Natural killer cell treated with Interleukin-12 subunit alpha and Interleukin-12 subunit beta and Interleukin-15 and Interleukin-18, amount 100 ng/mL, for 72 hours (primary cell): Measurements from ENCODE around the gene CHRNA7. TPM values are rescaled to one million over a fixed set of nuclear protein-coding genes. Genes with fewer than 3 reads are reported as not detected.

Source experiments
- ATAC-seq, 2 donors: fragments of 150-1000 bp; cut with Tn5 transposase in 1 of 2; sonication (Bioruptor Pico), chemical (Tn5 transposase) in 1 of 2; 2 replicates each; pipeline ENCODE4 v1.10.0; 2021
- DNase-seq: peaks from one replicate; pipeline ENCODE4 v3.0.0; 2022; ENCODE audit warnings: low spot score
- H3K27ac Mint-ChIP-seq, 2 donors: 1 replicate in 1 of 2; 2 replicates in 1 of 2; pipeline ENCODE4 v1.8.0; 2022; ENCODE audit warnings: mixed read lengths in 2 of 2, mild to moderate bottlenecking in 1 of 2, moderate library complexity in 1 of 2
- H3K27me3 Mint-ChIP-seq, 2 donors: 1 replicate in 1 of 2; 2 replicates in 1 of 2; pipeline ENCODE4 v1.8.0; 2022; ENCODE audit warnings: mixed read lengths in 2 of 2
- H3K36me3 Mint-ChIP-seq: one replicate; pipeline ENCODE4 v1.8.0; 2022; ENCODE audit warnings: mixed read lengths
- H3K4me1 Mint-ChIP-seq, 2 donors: 1 replicate in 1 of 2; 2 replicates in 1 of 2; pipeline ENCODE4 v1.8.0; 2022; ENCODE audit warnings: low read depth in 2 of 2, mixed read lengths in 2 of 2, mild to moderate bottlenecking in 1 of 2
- H3K4me3 Mint-ChIP-seq: one replicate; pipeline ENCODE4 v1.8.0; 2022; ENCODE audit warnings: mixed read lengths
- H3K9me3 Mint-ChIP-seq: 2 replicates; pipeline ENCODE4 v1.8.0; 2022; ENCODE audit warnings: mixed read lengths
- total RNA-seq, 2 donors: library from RNA; stranded (reverse); gene quantifications; one replicate each; pipeline ENCODE4 v1.2.3, GENCODE V29; 2022

Gene CHRNA7
- total RNA-seq, 2 donors from 2014 or later = 1.2 TPM

DNA sequence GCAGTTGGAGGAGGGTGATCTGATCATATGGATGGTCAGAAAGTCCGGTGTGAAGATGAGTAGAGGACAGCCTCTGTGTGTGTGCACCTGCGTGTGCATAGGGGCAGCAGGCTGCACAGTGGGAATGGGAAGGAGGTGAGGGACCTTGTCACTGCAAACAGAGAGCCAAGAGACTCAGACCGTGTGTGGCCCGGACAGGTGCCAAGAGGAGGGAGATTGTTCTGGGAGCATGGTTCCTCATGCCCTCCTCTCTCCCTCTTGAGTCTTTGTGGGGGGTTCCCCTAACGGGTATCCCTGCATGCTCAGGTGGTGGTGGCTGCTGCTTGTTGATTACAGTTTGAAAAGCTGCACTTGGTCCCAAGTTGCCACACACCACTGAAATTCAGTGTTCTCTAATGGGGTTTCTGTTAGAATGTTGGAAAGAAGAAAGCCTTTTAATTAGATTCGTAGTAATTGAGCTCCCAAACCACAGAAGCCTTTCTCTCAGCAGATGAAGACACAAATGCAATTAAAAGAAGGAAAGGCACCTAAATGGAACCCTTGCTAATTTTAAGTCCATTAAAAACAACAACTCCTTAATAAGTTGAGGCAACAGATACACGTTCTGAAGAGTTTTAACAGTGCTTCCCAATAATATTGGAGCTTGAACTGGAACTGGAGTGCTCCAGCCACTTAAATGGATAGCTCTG, 68.9 kb downstream of the CHRNA7 start:
- no peak overlapping the region for H3K4me3 Mint-ChIP-seq
- DNase-seq (no peak), ATAC-seq (peak in 1 of 2 donors; percentile 52)
- no peaks in the 10 kb centered on the region for H3K9me3 Mint-ChIP-seq
- H3K27me3 Mint-ChIP-seq = peaks cover 21 to 27% of the 10 kb centered on the region in 2 donors
- no peaks in the 10 kb centered on the region for H3K4me1 Mint-ChIP-seq
- no peak overlapping the region for H3K27ac Mint-ChIP-seq
- H3K36me3 Mint-ChIP-seq = no peaks in the 10 kb centered on the region

DNA sequence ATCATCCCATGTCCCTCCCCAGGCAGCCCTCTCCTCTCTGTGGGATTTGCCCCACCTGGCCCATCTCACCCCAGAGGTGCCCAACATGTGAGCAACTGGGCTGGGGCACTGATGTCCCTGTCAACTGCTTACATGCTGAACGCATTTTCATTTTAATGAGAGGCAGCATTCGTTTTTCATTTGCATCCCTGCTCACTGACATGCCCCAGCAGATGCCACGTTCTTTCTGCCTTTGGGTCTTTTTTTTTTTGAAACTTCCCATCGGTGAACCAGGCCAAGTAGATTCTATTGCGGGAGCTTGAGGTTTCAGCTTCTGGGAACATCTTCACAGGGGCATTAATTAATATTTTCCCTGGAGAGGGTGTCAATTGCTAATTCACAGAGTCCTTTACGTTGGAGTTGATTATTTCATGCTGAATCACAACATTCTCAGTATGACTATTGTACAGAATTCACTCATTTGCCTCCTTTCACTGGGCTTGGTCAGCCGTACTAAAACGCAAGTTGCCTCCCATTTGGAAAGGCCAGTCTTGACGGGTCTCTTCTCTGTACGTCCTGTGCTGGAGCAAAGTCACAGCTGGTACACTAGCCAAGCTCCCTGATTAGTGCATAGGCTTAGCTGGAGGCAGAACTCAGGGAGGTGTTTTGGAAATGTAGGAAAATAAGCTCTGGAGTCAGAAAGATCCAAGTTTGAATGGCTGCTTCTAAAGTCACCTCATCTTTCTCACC, 69.8 kb downstream of the CHRNA7 start:
- H3K4me1 Mint-ChIP-seq = no peaks in the 10 kb centered on the region
- no peaks in the 10 kb centered on the region for H3K9me3 Mint-ChIP-seq
- H3K36me3 Mint-ChIP-seq = no peaks in the 10 kb centered on the region
- H3K4me3 Mint-ChIP-seq = no peak overlapping the region
- H3K27ac Mint-ChIP-seq = no peak overlapping the region
- no peak for DNase-seq
- H3K27me3 Mint-ChIP-seq = peaks cover 30 to 31% of the 10 kb centered on the region in 2 donors
- peak in 1 of 2 donors; percentile 18 for ATAC-seq

GRCh38 chr15:32104061-32104995, 74.0 kb downstream of the CHRNA7 start:
- H3K36me3 Mint-ChIP-seq = no peaks in the 10 kb centered on the region
- H3K27ac Mint-ChIP-seq = no peak overlapping the region
- peak in 1 of 2 donors; percentile 43 for ATAC-seq

DNA sequence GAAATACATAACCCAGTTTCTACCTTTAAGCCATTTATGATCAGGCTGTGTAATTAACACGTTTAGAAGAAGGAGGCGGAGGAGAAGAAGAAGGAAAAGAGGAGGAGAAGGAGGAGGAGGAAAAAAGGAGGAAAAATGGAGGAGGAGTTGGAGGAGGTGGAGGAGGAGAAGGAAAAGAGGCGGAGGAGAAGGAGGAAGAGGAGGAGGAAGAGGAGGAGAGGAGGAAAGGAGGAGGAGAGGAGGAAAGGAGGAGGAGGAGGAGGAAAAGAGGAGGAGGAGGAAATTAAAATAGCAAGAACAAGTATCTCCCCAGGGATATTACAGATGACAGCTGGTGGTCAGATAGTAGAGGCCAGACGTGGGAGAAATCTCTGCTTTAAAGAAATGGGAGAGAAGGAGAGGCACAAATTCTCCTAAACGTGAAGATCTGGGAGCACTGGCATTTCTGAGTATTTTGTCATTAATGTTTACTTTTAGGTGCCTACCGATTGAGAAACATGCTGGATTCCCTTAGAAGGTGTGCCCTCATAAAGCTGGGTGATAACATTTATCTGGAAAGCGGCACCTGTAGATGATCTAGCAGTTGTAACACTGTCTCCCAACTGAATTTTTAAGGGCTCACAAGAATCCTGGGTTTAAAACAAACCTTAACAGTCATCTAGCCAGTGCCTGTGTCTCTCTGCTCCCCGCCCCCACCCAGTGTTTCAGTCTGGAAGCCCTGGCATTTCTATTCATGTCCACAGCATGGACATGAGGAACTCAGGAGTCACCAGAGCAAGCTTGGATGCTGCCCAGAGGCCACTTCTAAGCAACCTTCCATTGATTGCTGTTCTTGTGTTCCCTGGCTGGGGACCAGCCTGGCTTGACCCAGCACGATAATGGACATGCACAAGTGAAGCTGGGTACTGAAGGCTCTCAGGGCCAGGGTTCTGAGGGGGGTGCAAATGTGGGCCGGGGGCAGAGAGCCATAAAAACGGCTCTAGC, 75.2 kb downstream of the CHRNA7 start:
- DNase-seq = no peak
- Mint-ChIP-seq H3K9me3 (no peaks in the 10 kb centered on the region), H3K36me3 (no peaks in the 10 kb centered on the region), H3K4me1 (peaks cover 3 to 7% of the 10 kb centered on the region in 2 donors), H3K27ac (no peak overlapping the region), H3K4me3 (no peak overlapping the region), H3K27me3 (peaks cover 24 to 45% of the 10 kb centered on the region in 2 donors)
- no peak for ATAC-seq

More at GRCh38 chr15:32104061-32104995, 74.0 kb downstream of the CHRNA7 start:
- no peak overlapping the region for H3K4me3 Mint-ChIP-seq
- no peak for DNase-seq
- peaks cover 24 to 45% of the 10 kb centered on the region in 2 donors for H3K27me3 Mint-ChIP-seq
- H3K9me3 Mint-ChIP-seq = no peaks in the 10 kb centered on the region
- H3K4me1 Mint-ChIP-seq = peaks cover 3 to 7% of the 10 kb centered on the region in 2 donors

- H3K4me1 Mint-ChIP-seq = peaks cover 3 to 7% of the 10 kb centered on the region in 2 donors
Measured at GRCh38 chr15:32106401-32107381, 76.4 kb downstream of the CHRNA7 start.

GRCh38 chr15:32107477-32108080, 77.3 kb downstream of the CHRNA7 start:
- DNase-seq (no peak), ATAC-seq (no peak)
- Mint-ChIP-seq H3K27ac (no peak overlapping the region), H3K36me3 (no peaks in the 10 kb centered on the region), H3K4me3 (no peak overlapping the region), H3K4me1 (peaks cover 3 to 7% of the 10 kb centered on the region in 2 donors), H3K9me3 (no peaks in the 10 kb centered on the region), H3K27me3 (peaks cover 24 to 44% of the 10 kb centered on the region in 2 donors)

More at GRCh38 chr15:32106401-32107381, 76.4 kb downstream of the CHRNA7 start:
- H3K4me3 Mint-ChIP-seq = no peak overlapping the region
- no peak overlapping the region for H3K27ac Mint-ChIP-seq
- no peak for ATAC-seq
- DNase-seq = no peak
- no peaks in the 10 kb centered on the region for H3K36me3 Mint-ChIP-seq
- no peaks in the 10 kb centered on the region for H3K9me3 Mint-ChIP-seq
- H3K27me3 Mint-ChIP-seq = peaks cover 24 to 45% of the 10 kb centered on the region in 2 donors

DNA sequence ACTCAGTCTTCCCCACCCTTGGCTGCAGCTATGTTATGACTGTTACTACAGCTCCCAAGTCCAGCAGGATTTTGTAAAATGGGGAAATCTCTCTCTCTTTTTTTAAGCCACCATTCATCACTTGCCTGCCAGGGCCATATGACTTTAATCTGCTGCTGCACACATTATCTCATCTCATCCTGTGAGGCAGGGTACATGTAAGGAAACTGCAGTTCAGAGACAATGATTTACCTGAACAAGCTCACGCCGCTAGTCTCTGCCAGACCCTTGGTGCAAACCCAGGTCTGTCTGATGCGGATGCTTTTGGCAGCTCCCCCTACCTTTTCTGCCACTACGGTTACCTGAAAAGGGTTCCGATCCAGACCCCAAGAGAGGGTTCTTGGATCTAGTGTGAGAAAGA, 78.3 kb downstream of the CHRNA7 start:
- DNase-seq (no peak), ATAC-seq (no peak)
- Mint-ChIP-seq H3K36me3 (no peaks in the 10 kb centered on the region), H3K9me3 (no peaks in the 10 kb centered on the region), H3K4me3 (no peak overlapping the region), H3K27ac (no peak overlapping the region), H3K4me1 (peaks cover 3 to 7% of the 10 kb centered on the region in 2 donors), H3K27me3 (peaks cover 19 to 38% of the 10 kb centered on the region in 2 donors)

GRCh38 chr15:32112101-32112500, 81.8 kb downstream of the CHRNA7 start:
- no peak for ATAC-seq
- peaks cover 5 to 15% of the 10 kb centered on the region in 2 donors for H3K27me3 Mint-ChIP-seq
- H3K27ac Mint-ChIP-seq = no peak overlapping the region
- no peak overlapping the region for H3K4me3 Mint-ChIP-seq
- H3K4me1 Mint-ChIP-seq = peaks cover 0 to under 1% of the 10 kb centered on the region in 2 donors
- H3K36me3 Mint-ChIP-seq = no peaks in the 10 kb centered on the region
- no peaks in the 10 kb centered on the region for H3K9me3 Mint-ChIP-seq
- no peak for DNase-seq

DNA sequence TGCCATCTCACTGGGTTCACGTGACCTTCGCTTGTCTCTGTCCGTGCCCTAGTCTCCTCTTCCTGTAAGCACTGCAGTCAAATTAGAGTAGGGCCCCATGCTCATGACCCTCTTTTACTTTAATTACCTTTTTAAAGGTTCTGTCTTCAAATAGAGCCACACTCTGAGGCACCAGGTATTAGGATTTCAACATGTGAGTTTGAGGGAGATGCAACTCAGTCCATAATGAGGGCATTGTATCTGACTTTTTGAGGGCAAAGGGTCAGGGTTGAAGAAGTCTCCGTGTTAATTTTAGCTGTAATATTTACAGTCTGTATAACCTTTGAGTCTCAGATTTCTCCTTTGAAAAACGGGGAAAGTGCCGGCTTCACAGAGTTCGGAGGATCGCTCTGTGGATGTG, 82.9 kb downstream of the CHRNA7 start:
- Mint-ChIP-seq H3K27me3 (peaks cover 5 to 17% of the 10 kb centered on the region in 2 donors), H3K4me3 (no peak overlapping the region), H3K9me3 (no peaks in the 10 kb centered on the region), H3K36me3 (no peaks in the 10 kb centered on the region), H3K27ac (no peak overlapping the region), H3K4me1 (no peaks in the 10 kb centered on the region)
- ATAC-seq (no peak), DNase-seq (no peak)

DNA sequence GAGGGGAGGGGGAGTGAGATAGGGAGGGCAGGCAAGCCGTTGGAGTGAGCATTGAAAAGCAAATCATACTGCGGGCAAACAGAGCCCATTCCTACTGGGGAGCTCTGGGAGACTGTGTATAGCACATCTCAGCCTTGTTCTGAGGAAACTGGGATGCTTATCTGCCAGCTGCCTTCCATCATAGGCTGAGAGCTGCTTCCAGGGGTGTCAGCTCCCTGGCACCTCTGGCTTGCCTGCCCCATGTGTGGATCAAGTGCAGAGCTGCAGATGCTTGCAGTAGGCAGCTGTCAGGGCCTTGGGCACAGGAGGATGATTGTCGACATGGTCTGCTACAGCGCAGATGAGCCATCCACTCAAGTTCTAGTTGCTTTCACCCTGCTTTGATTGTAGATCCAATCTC, 86.8 kb downstream of the CHRNA7 start:
- DNase-seq (no peak), ATAC-seq (peak in 1 of 2 donors; percentile 34)
- Mint-ChIP-seq H3K9me3 (no peaks in the 10 kb centered on the region), H3K4me3 (no peak overlapping the region), H3K27me3 (peaks cover 8 to 21% of the 10 kb centered on the region in 2 donors), H3K36me3 (no peaks in the 10 kb centered on the region), H3K27ac (no peak overlapping the region), H3K4me1 (no peaks in the 10 kb centered on the region)

DNA sequence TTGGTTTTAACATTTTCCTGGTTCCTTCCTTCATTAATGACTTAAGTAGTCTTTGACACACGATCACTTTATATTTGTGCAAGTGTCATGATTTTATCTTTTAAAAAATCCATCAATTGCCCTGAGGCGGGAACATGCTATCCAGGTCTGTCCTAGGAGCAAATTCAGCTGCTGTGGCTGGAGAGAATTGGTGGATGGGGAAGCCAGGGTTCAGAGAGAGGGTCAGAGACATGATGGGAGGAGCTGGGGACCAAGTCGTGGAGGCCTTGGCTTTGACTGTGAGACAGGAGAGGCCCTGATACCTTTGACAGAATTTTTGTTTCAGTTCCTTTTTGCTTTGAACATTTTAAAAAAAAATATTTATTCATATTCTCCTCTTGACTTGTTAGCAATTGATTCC, 89.0 kb downstream of the CHRNA7 start:
- Mint-ChIP-seq H3K36me3 (no peaks in the 10 kb centered on the region), H3K4me3 (no peak overlapping the region)
- DNase-seq = no peak

More for the DNA sequence above, 89.0 kb downstream of the CHRNA7 start:
- Mint-ChIP-seq H3K27ac (no peak overlapping the region), H3K27me3 (peaks cover 12 to 13% of the 10 kb centered on the region in 2 donors), H3K4me1 (no peaks in the 10 kb centered on the region), H3K9me3 (no peaks in the 10 kb centered on the region)
- ATAC-seq = no peak
